HG02840 (cell line): ENCODE data around the gene C22orf15.

Experiments used
- ATAC-seq: cut with Tn5 transposase; IDR thresholded peaks from one replicate; pipeline ENCODE4 v1.9.1; 2021; ENCODE audit warnings: mild to moderate bottlenecking, moderate library complexity, moderate number of reproducible peaks; ENCODE audit not compliant: unreplicated experiment, low FRiP score

C22orf15 gene

GRCh38 chr22:23772315-23772648 lies 9.5 kb downstream of the C22orf15 start:
- ATAC-seq, result no peak

- ATAC-seq, result no peak
These were observed 10.1 kb downstream of the C22orf15 start, which contains the start of gene MMP11 for GRCh38 chr22:23772649-23773473. Gene MMP11, plus strand, starts transcription at chr22:23772849. Its CDS starts 22 bp downstream, at chr22:23772871.

- ATAC-seq, result no peak
These were observed 10.8 kb downstream of the C22orf15 start for GRCh38 chr22:23773483-23774113.

GRCh38 chr22:23774114-23774921 lies 11.5 kb downstream of the C22orf15 start:
- no peak for ATAC-seq

GRCh38 chr22:23774922-23775436 lies 12.2 kb downstream of the C22orf15 start:
- no peak for ATAC-seq

GRCh38 chr22:23775779-23776375 lies 13.1 kb downstream of the C22orf15 start:
- ATAC-seq, result no peak

GRCh38 chr22:23777776-23778576 lies 15.2 kb downstream of the C22orf15 start:
- no peak for ATAC-seq

GRCh38 chr22:23778577-23778900 lies 15.7 kb downstream of the C22orf15 start:
- ATAC-seq, result no peak

- no peak for ATAC-seq
These were observed 16.3 kb downstream of the C22orf15 start for GRCh38 chr22:23779083-23779482.

- no peak for ATAC-seq
These were observed 16.9 kb downstream of the C22orf15 start for GRCh38 chr22:23779731-23780130.

- no peak for ATAC-seq
These were observed 17.5 kb downstream of the C22orf15 start for GRCh38 chr22:23780146-23780748.

GRCh38 chr22:23781065-23781464 lies 18.3 kb downstream of the C22orf15 start:
- ATAC-seq, result no peak

- ATAC-seq, result no peak
These were observed 18.9 kb downstream of the C22orf15 start for GRCh38 chr22:23781511-23782183.

GRCh38 chr22:23782252-23782651 lies 19.5 kb downstream of the C22orf15 start:
- ATAC-seq, result no peak

GRCh38 chr22:23782703-23783102 lies 19.9 kb downstream of the C22orf15 start:
- ATAC-seq, result no peak

- ATAC-seq, result no peak
These were observed 20.7 kb downstream of the C22orf15 start for GRCh38 chr22:23783265-23784150.

GRCh38 chr22:23784215-23784732 lies 21.5 kb downstream of the C22orf15 start:
- ATAC-seq, result no peak

GRCh38 chr22:23786261-23786710 lies 23.5 kb downstream of the C22orf15 start:
- no peak for ATAC-seq
